ENCODE results near the gene AKIRIN1.
"Not testable (repeated sequence)": the region's sequence is repeated elsewhere in the genome, so short reads cannot be mapped to it uniquely, and the experiment has no call there.

- not testable (repeated sequence) for TF ChIP-seq CTCF (IDR thresholded peaks at IDR 0.05 in 4 of 5, conservative IDR thresholded peaks at IDR 0.05 in 1 of 5); POLR2A (IDR thresholded peaks at IDR 0.05)
Measured at GRCh38 chr1:38979380-38979779, 11.7 kb upstream of the AKIRIN1 start.

Measured in gastrocnemius medialis (tissue), 4 donors.